ENCODE data around the gene LRRK1.

LRRK1 gene

GRCh38 chr15:101114166-101114565 lies 195.0 kb downstream of the LRRK1 start:
- H3K4me3 ChIP-seq = no peak overlapping the region
- H3K9me3 ChIP-seq (ENCODE audit: low read depth, low read length) = no peaks in the 10 kb centered on the region
- no peak for DNase-seq (ENCODE audit: low read depth, low spot score)
- no peak for TF ChIP-seq POLR2AphosphoS5 (IDR thresholded peaks at IDR 0.05; ENCODE audit: borderline replicate concordance, low read depth, low read length)
- no peak for TF ChIP-seq FOXP2 (optimal IDR thresholded peaks at IDR 0.05; ENCODE audit: control extremely low read depth, extremely low read length, insufficient read depth)
- TF ChIP-seq EZH2 (IDR thresholded peaks at IDR 0.05) = no peak
- no peak overlapping the region for H3K27ac ChIP-seq
- H3K36me3 ChIP-seq (ENCODE audit: insufficient read depth, low read length) = no peaks in the 10 kb centered on the region
- H3K9ac ChIP-seq (ENCODE audit: insufficient read length) = no peak overlapping the region

DNA sequence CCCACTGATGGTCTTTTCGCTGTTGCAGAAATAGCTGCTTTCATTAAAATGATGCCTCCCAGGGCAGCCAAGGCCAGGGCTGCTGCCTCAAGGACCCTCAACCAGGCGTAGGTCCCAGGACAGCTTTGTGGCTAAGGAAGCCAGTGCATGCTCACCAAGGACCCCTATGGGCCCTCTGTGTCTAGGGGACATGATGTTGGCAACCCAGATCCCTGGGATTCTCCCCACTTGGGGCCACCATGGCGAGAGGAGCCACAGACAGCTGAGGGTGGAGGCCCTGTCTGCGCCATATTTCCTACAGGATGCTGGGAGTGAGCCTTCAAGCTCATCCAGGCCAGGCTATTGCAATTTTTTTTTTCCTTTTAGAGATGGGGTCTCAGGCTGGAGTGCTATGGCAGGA lies 195.5 kb downstream of the LRRK1 start:
- no peak overlapping the region for H3K4me3 ChIP-seq
- TF ChIP-seq FOXP2 (optimal IDR thresholded peaks at IDR 0.05; ENCODE audit: control extremely low read depth, extremely low read length, insufficient read depth) = no peak
- TF ChIP-seq EZH2 (IDR thresholded peaks at IDR 0.05) = no peak
- no peak for TF ChIP-seq POLR2AphosphoS5 (IDR thresholded peaks at IDR 0.05; ENCODE audit: borderline replicate concordance, low read depth, low read length)
- H3K27ac ChIP-seq = no peak overlapping the region

DNA sequence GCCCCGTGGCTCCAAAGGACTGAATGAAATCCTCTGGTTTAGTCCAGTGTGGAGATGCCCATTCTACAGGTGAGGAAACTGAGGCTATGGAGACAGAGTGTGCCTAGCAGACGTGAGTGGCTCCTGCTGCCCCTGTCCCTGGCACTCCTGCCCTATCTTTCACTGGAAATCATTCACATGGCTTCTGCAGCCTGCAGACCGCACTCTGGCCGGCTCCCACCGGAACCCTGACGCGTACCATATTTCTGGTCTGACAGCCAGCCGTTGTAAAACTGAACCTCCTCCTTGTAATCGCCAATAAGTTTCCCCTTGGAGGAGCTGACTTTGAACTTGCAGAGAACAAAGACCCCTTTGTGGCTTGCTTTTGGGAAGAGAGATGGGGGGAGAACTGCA lies 196.2 kb downstream of the LRRK1 start:
- Histone ChIP-seq H3K9me3 (ENCODE audit: low read depth, low read length) (no peaks in the 10 kb centered on the region), H3K36me3 (ENCODE audit: insufficient read depth, low read length) (no peaks in the 10 kb centered on the region), H3K27ac (no peak overlapping the region), H3K4me3 (no peak overlapping the region), H3K9ac (ENCODE audit: insufficient read length) (no peak overlapping the region)
- DNase-seq (ENCODE audit: low read depth, low spot score) = no peak
- TF ChIP-seq POLR2AphosphoS5 (IDR thresholded peaks at IDR 0.05; ENCODE audit: borderline replicate concordance, low read depth, low read length) (no peak), FOXP2 (optimal IDR thresholded peaks at IDR 0.05; ENCODE audit: control extremely low read depth, extremely low read length, insufficient read depth) (no peak), EZH2 (IDR thresholded peaks at IDR 0.05) (no peak)

More for the DNA sequence above, 195.5 kb downstream of the LRRK1 start:
- Histone ChIP-seq H3K36me3 (ENCODE audit: insufficient read depth, low read length) (no peaks in the 10 kb centered on the region), H3K9me3 (ENCODE audit: low read depth, low read length) (no peaks in the 10 kb centered on the region), H3K9ac (ENCODE audit: insufficient read length) (no peak overlapping the region)
- DNase-seq (ENCODE audit: low read depth, low spot score) = no peak

- DNase-seq (ENCODE audit: low read depth, low spot score) = no peak
- H3K4me3 ChIP-seq = no peak overlapping the region
- H3K9ac ChIP-seq (ENCODE audit: insufficient read length) = no peak overlapping the region
These were observed 196.9 kb downstream of the LRRK1 start for GRCh38 chr15:101115786-101116680.

GRCh38 chr15:101116681-101116976 lies 197.5 kb downstream of the LRRK1 start:
- TF ChIP-seq FOXP2 (optimal IDR thresholded peaks at IDR 0.05; ENCODE audit: control extremely low read depth, extremely low read length, insufficient read depth) = no peak
- no peak for TF ChIP-seq POLR2AphosphoS5 (IDR thresholded peaks at IDR 0.05; ENCODE audit: borderline replicate concordance, low read depth, low read length)
- no peak for TF ChIP-seq EZH2 (IDR thresholded peaks at IDR 0.05)
- no peak for DNase-seq (ENCODE audit: low read depth, low spot score)
- Histone ChIP-seq H3K36me3 (ENCODE audit: insufficient read depth, low read length) (no peaks in the 10 kb centered on the region), H3K9me3 (ENCODE audit: low read depth, low read length) (no peaks in the 10 kb centered on the region), H3K9ac (ENCODE audit: insufficient read length) (no peak overlapping the region), H3K4me3 (no peak overlapping the region), H3K27ac (no peak overlapping the region)

More at GRCh38 chr15:101115786-101116680, 196.9 kb downstream of the LRRK1 start:
- no peaks in the 10 kb centered on the region for H3K36me3 ChIP-seq (ENCODE audit: insufficient read depth, low read length)
- no peak overlapping the region for H3K27ac ChIP-seq
- TF ChIP-seq FOXP2 (optimal IDR thresholded peaks at IDR 0.05; ENCODE audit: control extremely low read depth, extremely low read length, insufficient read depth) (no peak), EZH2 (IDR thresholded peaks at IDR 0.05) (no peak), POLR2AphosphoS5 (IDR thresholded peaks at IDR 0.05; ENCODE audit: borderline replicate concordance, low read depth, low read length) (no peak)
- H3K9me3 ChIP-seq (ENCODE audit: low read depth, low read length) = no peaks in the 10 kb centered on the region

DNA sequence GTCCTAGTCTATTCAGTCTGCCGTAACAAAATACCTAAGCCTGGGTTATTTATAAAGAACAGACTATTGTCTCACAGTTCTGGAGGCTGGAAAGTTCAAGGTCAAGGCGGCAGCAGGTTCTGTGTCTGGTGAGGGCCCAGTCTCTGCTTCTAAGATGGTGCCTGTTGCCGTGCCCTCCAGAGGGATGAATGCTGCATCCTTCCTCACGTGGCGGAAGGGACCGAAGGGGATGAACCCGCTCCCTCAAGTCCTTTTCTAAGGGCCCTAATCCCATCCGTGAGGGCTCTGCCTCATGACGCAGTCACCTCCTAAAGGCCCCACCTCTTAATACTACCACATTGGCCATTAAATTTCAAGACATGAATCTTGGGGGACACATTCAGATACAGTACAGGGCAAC lies 199.0 kb downstream of the LRRK1 start:
- Histone ChIP-seq H3K4me3 (no peak overlapping the region), H3K9ac (ENCODE audit: insufficient read length) (no peak overlapping the region), H3K27ac (no peak overlapping the region), H3K9me3 (ENCODE audit: low read depth, low read length) (no peaks in the 10 kb centered on the region), H3K36me3 (ENCODE audit: insufficient read depth, low read length) (no peaks in the 10 kb centered on the region)
- DNase-seq (ENCODE audit: low read depth, low spot score) = no peak
- TF ChIP-seq FOXP2 (optimal IDR thresholded peaks at IDR 0.05; ENCODE audit: control extremely low read depth, extremely low read length, insufficient read depth) = no peak
- no peak for TF ChIP-seq EZH2 (IDR thresholded peaks at IDR 0.05)
- no peak for TF ChIP-seq POLR2AphosphoS5 (IDR thresholded peaks at IDR 0.05; ENCODE audit: borderline replicate concordance, low read depth, low read length)

DNA sequence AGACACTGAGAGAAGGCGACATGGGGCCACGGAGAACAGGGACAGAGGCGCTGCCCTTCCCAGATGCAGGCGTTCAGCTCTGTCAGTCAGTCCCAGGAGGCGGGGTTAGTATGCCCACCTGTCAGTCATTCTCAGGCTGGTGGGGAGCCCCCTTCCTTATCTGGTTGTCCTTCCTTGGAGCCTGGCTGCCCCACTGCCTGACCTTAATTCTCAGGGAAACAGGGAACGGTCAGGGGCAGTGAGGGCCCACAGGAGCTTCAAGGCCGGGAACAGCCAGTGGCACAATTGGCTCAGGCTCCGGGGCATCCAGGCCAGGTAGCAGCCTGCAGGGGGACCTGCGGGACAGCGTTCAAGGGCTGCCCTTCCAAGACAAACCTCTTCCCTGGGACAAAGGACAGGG lies 199.5 kb downstream of the LRRK1 start:
- Histone ChIP-seq H3K27ac (no peak overlapping the region), H3K9me3 (ENCODE audit: low read depth, low read length) (no peaks in the 10 kb centered on the region), H3K36me3 (ENCODE audit: insufficient read depth, low read length) (no peaks in the 10 kb centered on the region), H3K9ac (ENCODE audit: insufficient read length) (no peak overlapping the region), H3K4me3 (no peak overlapping the region)
- no peak for DNase-seq (ENCODE audit: low read depth, low spot score)
- TF ChIP-seq FOXP2 (optimal IDR thresholded peaks at IDR 0.05; ENCODE audit: control extremely low read depth, extremely low read length, insufficient read depth) (no peak), EZH2 (IDR thresholded peaks at IDR 0.05) (no peak), POLR2AphosphoS5 (IDR thresholded peaks at IDR 0.05; ENCODE audit: borderline replicate concordance, low read depth, low read length) (no peak)

GRCh38 chr15:101119181-101119580 lies 200.0 kb downstream of the LRRK1 start:
- no peaks in the 10 kb centered on the region for H3K9me3 ChIP-seq (ENCODE audit: low read depth, low read length)
- H3K4me3 ChIP-seq = no peak overlapping the region
- no peak for DNase-seq (ENCODE audit: low read depth, low spot score)
- H3K9ac ChIP-seq (ENCODE audit: insufficient read length) = no peak overlapping the region
- H3K27ac ChIP-seq = no peak overlapping the region
- TF ChIP-seq EZH2 (IDR thresholded peaks at IDR 0.05) = no peak
- no peak for TF ChIP-seq POLR2AphosphoS5 (IDR thresholded peaks at IDR 0.05; ENCODE audit: borderline replicate concordance, low read depth, low read length)
- no peak for TF ChIP-seq FOXP2 (optimal IDR thresholded peaks at IDR 0.05; ENCODE audit: control extremely low read depth, extremely low read length, insufficient read depth)
- H3K36me3 ChIP-seq (ENCODE audit: insufficient read depth, low read length) = no peaks in the 10 kb centered on the region

Measured in SK-N-MC (cell line).